NCI-H2107 (cell line): ENCODE data around the gene NAT9.

ENCODE experiments used
- DNase-seq: peaks from one replicate; lab custom pipeline; 2025; lab: John Stamatoyannopoulos, UW

NAT9 gene

DNA sequence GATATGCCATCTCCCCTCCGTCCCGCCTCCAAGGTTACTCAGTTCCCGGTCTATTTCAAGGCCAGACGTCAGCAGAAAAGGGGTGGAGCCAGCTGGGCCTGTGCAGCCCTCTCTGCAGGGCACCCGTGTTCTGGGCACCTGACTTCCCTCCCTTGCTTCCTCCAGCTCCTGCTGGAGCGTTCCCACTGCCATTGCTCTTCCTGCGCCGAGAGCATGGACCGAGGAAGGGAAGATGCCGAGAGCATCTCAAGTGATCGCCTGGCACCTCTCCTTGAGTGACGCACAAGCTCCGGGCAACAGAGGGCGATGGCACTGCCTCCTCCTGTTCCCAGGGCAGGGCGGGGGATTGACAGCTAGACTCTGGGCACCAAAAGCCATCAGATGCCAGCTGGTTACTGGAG is 29.4 kb upstream of the NAT9 start:
- DNase-seq: no peak

GRCh38 chr17:74804683-74805082 is 28.5 kb upstream of the NAT9 start:
- DNase-seq: no peak

DNA sequence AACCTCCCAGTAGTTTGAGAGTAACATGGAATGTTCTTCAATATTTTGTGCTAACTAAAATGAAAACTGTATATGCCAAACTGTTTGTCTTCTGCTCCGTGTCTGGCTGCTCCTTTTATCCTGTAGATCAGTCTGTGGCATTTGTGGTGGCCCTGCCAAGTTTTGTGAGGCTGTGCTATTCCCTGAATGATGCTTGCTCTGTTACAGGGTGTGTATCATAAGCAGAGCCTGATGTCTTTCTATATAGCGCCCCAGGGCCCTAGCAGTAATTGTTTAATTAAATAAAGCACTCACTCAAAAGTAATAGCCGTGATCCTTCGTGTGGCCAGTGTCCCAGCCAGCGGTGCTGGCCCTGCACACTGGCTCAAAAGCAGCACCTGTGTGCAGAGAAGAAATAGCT is 27.8 kb upstream of the NAT9 start:
- no peak for DNase-seq

GRCh38 chr17:74803388-74803930 is 27.3 kb upstream of the NAT9 start:
- no peak for DNase-seq

DNA sequence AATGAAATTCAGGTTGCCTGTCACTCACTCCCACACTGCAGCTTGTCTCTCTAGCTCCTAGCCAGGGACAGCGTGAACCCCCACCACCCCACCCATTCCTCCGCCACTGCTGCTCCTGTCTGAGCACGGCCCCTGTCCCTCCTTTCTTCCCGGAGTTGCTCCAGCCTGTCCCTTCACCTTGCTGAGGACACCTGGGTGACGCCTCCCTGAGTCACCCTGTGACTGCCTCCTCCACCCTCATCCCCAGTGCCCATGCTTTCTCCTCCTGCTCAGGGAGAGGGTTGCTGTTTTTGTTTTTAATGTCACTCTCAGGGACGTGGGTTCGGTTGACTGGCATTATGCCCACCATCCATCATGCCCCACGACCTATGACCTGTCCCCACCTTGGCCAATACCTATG is 25.8 kb upstream of the NAT9 start:
- DNase-seq: no peak

GRCh38 chr17:74800531-74800930 is 24.4 kb upstream of the NAT9 start:
- DNase-seq: no peak

DNA sequence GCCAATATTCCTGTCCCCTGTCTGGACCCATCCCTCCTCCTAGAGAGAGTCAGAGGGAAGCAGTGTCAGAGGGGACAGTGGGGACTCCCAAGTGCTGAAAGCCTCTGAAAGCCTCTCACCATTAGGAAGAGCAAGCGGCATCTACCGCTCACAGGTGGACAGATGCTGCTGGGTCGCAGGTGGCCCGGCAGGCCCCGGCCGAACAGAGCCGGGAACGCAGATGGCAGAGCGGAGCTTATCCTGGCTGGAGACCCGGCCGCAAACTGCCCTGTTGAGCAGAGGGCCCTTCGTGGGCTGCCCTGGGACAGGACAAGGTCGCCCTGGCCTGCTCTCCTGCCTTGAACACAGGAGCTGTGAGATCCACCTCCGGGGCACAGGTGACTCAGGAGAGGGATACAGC is 23.0 kb upstream of the NAT9 start:
- no peak for DNase-seq

- DNase-seq: no peak
These were observed 22.1 kb upstream of the NAT9 start for GRCh38 chr17:74798239-74798707.

GRCh38 chr17:74797824-74798223 is 21.7 kb upstream of the NAT9 start:
- DNase-seq: no peak

DNA sequence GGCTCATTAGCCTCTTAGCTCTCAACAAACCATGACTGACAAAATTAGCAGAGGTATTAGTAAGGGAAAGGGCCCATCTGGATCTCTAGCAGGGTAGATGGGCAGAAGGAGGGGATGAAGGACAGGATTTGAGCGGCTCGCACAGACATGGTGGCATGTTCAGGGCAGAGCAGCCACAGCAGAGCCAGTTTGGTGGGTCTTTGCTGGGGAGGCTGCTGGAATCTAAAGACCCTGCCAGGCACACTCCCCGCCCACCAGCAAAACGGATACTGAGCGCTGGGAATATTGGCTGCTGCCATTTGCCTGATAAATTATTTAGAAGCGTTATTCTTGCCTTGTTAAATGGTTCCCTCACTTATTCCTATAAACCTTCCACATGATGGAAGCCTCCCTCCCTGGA is 20.7 kb upstream of the NAT9 start:
- no peak for DNase-seq

DNA sequence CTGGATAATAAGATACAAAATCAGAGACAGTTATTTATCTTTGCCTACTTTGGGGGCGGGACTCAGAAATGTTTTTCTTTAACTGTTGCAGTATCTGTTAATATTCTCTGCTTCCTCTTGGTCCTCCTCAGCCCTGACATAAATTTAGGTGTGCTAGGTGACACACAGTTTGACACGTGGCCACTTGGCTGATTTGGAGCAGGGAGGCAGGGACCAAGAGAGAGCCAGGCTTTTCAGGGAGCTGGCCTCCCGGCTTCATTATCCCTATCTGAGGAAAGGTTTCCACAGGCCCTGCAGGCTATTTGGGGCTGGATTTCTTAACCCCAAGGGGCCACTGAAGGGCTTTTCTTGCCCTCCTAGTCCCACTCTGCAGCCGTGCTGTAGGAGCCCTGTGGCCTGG is 20.1 kb upstream of the NAT9 start:
- DNase-seq: no peak

DNA sequence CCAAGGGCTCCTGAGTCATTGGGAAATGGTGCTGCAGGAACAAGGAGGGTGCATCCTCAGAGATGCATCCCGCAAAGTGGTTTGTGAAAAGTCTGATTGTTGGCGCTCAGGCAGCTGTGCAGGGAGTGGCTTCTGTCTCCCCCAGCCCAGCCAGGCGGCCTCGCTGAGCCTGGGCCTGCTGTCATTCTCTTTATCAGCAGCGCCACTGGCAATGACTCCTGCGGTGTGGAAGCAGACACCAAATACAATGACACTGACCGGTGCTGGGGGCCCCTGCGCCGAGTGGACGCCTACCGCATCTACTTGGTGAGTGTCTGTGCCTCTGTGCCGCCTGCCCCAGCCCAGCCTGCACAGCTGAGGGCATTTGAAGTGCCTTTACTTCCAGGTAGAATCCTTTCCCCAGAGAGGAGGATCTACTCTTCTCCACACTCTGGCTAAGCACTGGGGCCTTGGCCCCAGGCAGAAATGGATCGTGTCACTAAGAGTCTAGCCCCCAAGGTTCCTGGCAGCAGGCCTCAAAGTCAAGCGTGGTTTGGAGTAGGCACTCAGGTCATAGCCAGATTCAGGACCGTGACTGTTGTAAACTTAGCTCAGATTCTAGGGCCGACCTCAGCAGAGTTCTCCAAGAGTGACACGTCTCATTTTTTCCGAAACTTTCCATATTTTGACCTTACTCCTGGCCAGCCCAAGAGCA is 19.3 kb upstream of the NAT9 start:
- DNase-seq: no peak

- no peak for DNase-seq
These were observed 16.5 kb upstream of the NAT9 start for GRCh38 chr17:74792586-74793105.

GRCh38 chr17:74790161-74791058 is 14.3 kb upstream of the NAT9 start:
- no peak for DNase-seq

DNA sequence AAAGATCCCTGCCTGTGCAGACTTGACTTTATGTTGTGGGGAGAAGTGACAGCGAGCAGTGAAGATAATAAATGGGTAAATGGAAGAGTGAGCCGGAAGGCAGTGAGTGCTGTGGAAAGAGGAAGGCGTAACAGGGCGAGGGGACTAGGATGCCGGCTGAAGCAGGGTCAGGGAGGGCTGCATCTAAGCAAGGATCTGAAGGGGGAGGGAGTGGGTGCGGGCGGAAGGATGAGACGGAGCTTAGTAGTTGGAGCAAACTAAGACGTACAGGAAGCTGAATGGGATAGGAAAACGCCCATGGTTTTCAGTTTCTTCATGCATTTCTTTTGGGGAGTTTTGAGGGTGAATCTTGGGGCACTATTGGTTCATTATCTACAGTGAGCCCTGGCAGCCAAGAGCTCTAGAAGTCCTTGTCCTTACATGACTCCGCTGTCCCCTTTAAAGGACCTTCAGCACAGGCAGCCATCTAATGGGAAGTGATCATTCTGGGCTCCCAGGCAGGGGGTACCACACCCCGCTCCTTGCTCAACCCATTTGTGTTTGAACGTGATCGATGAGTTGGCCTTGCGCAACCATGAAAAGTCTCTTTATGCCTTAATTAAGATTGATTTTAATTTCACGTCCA is 10.4 kb upstream of the NAT9 start:
- no peak for DNase-seq

GRCh38 chr17:74785981-74786360 is 9.8 kb upstream of the NAT9 start:
- DNase-seq: no peak

- DNase-seq: no peak
These were observed 9.2 kb upstream of the NAT9 start for GRCh38 chr17:74785096-74785980.

GRCh38 chr17:74784125-74784810 is 8.1 kb upstream of the NAT9 start:
- no peak for DNase-seq

DNA sequence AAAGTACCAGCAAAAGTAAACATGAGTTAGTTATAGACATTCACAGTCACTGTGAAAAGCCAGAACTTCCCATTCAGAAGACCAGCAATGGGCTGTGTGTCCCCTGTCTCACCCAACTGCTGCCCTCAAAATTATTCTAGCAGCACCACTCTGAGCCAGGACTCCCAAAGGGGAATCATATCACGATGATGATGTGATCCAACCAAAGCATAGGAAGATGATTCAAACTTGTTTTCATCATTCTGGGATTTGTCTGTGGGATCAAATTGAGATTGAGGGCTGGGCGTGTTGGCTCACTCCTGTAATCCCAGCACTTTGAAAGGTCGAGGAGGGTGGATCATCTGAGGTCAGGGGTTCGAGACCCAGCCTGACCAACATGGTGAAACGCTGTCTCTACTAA is 6.4 kb upstream of the NAT9 start:
- DNase-seq: no peak

GRCh38 chr17:74780443-74781238 is 4.5 kb upstream of the NAT9 start:
- DNase-seq: no peak
